Activated T-helper 2 cell treated with anti-CD3 and anti-CD28 coated beads, Interferon-gamma antibody, Interleukin-2, Interleukin-4, amounts not matched to agents 10 μg/mL and 5 μg/mL and 100 μg/mL, durations not matched to agents 14 hours and 24 hours and 36 hours (primary cell): ENCODE measurements around the gene PGPEP1. TPM values are rescaled to one million over a fixed set of nuclear protein-coding genes. Genes with fewer than 3 reads are reported as not detected.

Experiments
- DNase-seq: peaks from one replicate; pipeline ENCODE4 v3.0.0; 2021; ENCODE audit warnings: low spot score
- H3K27ac Mint-ChIP-seq: one replicate; pipeline ENCODE4 v1.8.0; 2021; ENCODE audit warnings: mixed read lengths
- H3K27me3 Mint-ChIP-seq: one replicate; pipeline ENCODE4 v1.8.0; 2021; ENCODE audit warnings: low read depth, mixed read lengths
- H3K36me3 Mint-ChIP-seq: one replicate; pipeline ENCODE4 v1.8.0; 2021; ENCODE audit warnings: low read depth, mixed read lengths
- H3K4me1 Mint-ChIP-seq: one replicate; pipeline ENCODE4 v1.8.0; 2021; ENCODE audit warnings: low read depth, mixed read lengths
- H3K4me3 Mint-ChIP-seq: one replicate; pipeline ENCODE4 v1.8.0; 2021; ENCODE audit warnings: low read depth, mild to moderate bottlenecking, moderate library complexity, mixed read lengths
- H3K9me3 Mint-ChIP-seq: one replicate; pipeline ENCODE4 v1.8.0; 2021; ENCODE audit warnings: mixed read lengths
- intact Hi-C: fragments of 100-400 bp; cut with micrococcal nuclease; formaldehyde crosslinking; loops from one replicate; pipeline ENCODE4 v1.15.1; 2023
- total RNA-seq: library from RNA; stranded (reverse); gene quantifications from 2 replicates; pipeline ENCODE4 v1.2.3, GENCODE V29; 2022

PGPEP1 gene
- total RNA-seq, 1 donor from 2014 or later: 29.4 TPM

- no peak within 1 kb of the TSS for H3K27ac Mint-ChIP-seq
- intact Hi-C loops: no loop called here
- H3K9me3 Mint-ChIP-seq: no peaks in the 10 kb centered on the region
These were observed 45.5 kb downstream of the PGPEP1 start, which contains the start of gene GDF15 for GRCh38 chr19:18385675-18386542. GDF15 (plus strand) TSS chr19:18386158; CDS start chr19:18386190, 32 bp downstream.

GRCh38 chr19:18386543-18387271, 46.3 kb downstream of the PGPEP1 start:
- no peak for DNase-seq
- Mint-ChIP-seq H3K9me3 (no peaks in the 10 kb centered on the region), H3K36me3 (no peaks in the 10 kb centered on the region), H3K4me1 (peaks cover 4% of the 10 kb centered on the region), H3K27ac (no peak overlapping the region), H3K4me3 (no peak overlapping the region), H3K27me3 (peaks cover 47% of the 10 kb centered on the region)
- intact Hi-C loops: no loop called here

More at GRCh38 chr19:18385675-18386542, 45.5 kb downstream of the PGPEP1 start, which contains the start of gene GDF15:
- no peak within 1 kb of the TSS for H3K4me3 Mint-ChIP-seq
- H3K27me3 Mint-ChIP-seq: peaks cover 46% of the 10 kb centered on the region
- no peaks in the 10 kb centered on the region for H3K36me3 Mint-ChIP-seq
- no peak for DNase-seq
- peaks cover 4% of the 10 kb centered on the region for H3K4me1 Mint-ChIP-seq

GRCh38 chr19:18388100-18388959, 47.9 kb downstream of the PGPEP1 start:
- no peaks in the 10 kb centered on the region for H3K9me3 Mint-ChIP-seq
- intact Hi-C loops: loop anchor here (1.0 kb wide), 1 partner anchor 22 kb away; no protein-coding TSS in a partner anchor
- peaks cover 4% of the 10 kb centered on the region for H3K4me1 Mint-ChIP-seq
- peaks cover 47% of the 10 kb centered on the region for H3K27me3 Mint-ChIP-seq
- H3K36me3 Mint-ChIP-seq: no peaks in the 10 kb centered on the region
- peak overlapping the region; percentile 51 for H3K4me3 Mint-ChIP-seq
- H3K27ac Mint-ChIP-seq: no peak overlapping the region
- peak; percentile 72 for DNase-seq

- H3K36me3 Mint-ChIP-seq: no peaks in the 10 kb centered on the region
- peak overlapping the region; percentile 8 for H3K4me3 Mint-ChIP-seq
- intact Hi-C loops: loop anchor here (1.0 kb wide), 1 partner anchor 21 kb away; no protein-coding TSS in a partner anchor
- DNase-seq: no peak
- peaks cover 4% of the 10 kb centered on the region for H3K4me1 Mint-ChIP-seq
- H3K27ac Mint-ChIP-seq: no peak overlapping the region
- H3K9me3 Mint-ChIP-seq: no peaks in the 10 kb centered on the region
- peaks cover 54% of the 10 kb centered on the region for H3K27me3 Mint-ChIP-seq
These were observed 48.7 kb downstream of the PGPEP1 start for GRCh38 chr19:18388960-18389725.

- Mint-ChIP-seq H3K27me3 (peaks cover 51% of the 10 kb centered on the region), H3K4me3 (no peak overlapping the region), H3K9me3 (no peaks in the 10 kb centered on the region), H3K4me1 (peaks cover 4% of the 10 kb centered on the region), H3K36me3 (no peaks in the 10 kb centered on the region), H3K27ac (no peak overlapping the region)
- intact Hi-C loops: no loop called here
- no peak for DNase-seq
These were observed 49.3 kb downstream of the PGPEP1 start for GRCh38 chr19:18389726-18390064.

GRCh38 chr19:18390065-18390907, 49.9 kb downstream of the PGPEP1 start:
- H3K27me3 Mint-ChIP-seq: peaks cover 51% of the 10 kb centered on the region
- no peak overlapping the region for H3K4me3 Mint-ChIP-seq
- no peak overlapping the region for H3K27ac Mint-ChIP-seq
- intact Hi-C loops: no loop called here
- no peaks in the 10 kb centered on the region for H3K36me3 Mint-ChIP-seq
- no peak for DNase-seq
- H3K9me3 Mint-ChIP-seq: no peaks in the 10 kb centered on the region
- H3K4me1 Mint-ChIP-seq: peaks cover 4% of the 10 kb centered on the region

- Mint-ChIP-seq H3K36me3 (no peaks in the 10 kb centered on the region), H3K9me3 (no peaks in the 10 kb centered on the region), H3K4me1 (peaks cover 4% of the 10 kb centered on the region), H3K27me3 (peaks cover 46% of the 10 kb centered on the region), H3K4me3 (no peak overlapping the region), H3K27ac (no peak overlapping the region)
- intact Hi-C loops: no loop called here
- DNase-seq: no peak
These were observed 51.2 kb downstream of the PGPEP1 start for GRCh38 chr19:18391509-18392075.

GRCh38 chr19:18392417-18392816, 52.0 kb downstream of the PGPEP1 start:
- no peaks in the 10 kb centered on the region for H3K9me3 Mint-ChIP-seq

GRCh38 chr19:18392926-18393325, 52.5 kb downstream of the PGPEP1 start:
- Mint-ChIP-seq H3K4me3 (no peak overlapping the region), H3K27ac (no peak overlapping the region), H3K4me1 (peaks cover 4% of the 10 kb centered on the region), H3K9me3 (no peaks in the 10 kb centered on the region), H3K27me3 (peaks cover 42% of the 10 kb centered on the region), H3K36me3 (no peaks in the 10 kb centered on the region)
- DNase-seq: no peak
- intact Hi-C loops: no loop called here

More at GRCh38 chr19:18392417-18392816, 52.0 kb downstream of the PGPEP1 start:
- H3K4me3 Mint-ChIP-seq: no peak overlapping the region
- no peak overlapping the region for H3K27ac Mint-ChIP-seq
- peaks cover 3% of the 10 kb centered on the region for H3K4me1 Mint-ChIP-seq
- intact Hi-C loops: no loop called here
- no peaks in the 10 kb centered on the region for H3K36me3 Mint-ChIP-seq
- DNase-seq: no peak
- peaks cover 41% of the 10 kb centered on the region for H3K27me3 Mint-ChIP-seq

- no peak overlapping the region for H3K27ac Mint-ChIP-seq
- peaks cover 2% of the 10 kb centered on the region for H3K4me1 Mint-ChIP-seq
- intact Hi-C loops: no loop called here
- H3K4me3 Mint-ChIP-seq: no peak overlapping the region
- no peaks in the 10 kb centered on the region for H3K36me3 Mint-ChIP-seq
- no peaks in the 10 kb centered on the region for H3K9me3 Mint-ChIP-seq
- no peak for DNase-seq
- peaks cover 46% of the 10 kb centered on the region for H3K27me3 Mint-ChIP-seq
These were observed 53.4 kb downstream of the PGPEP1 start for GRCh38 chr19:18393836-18394235.
